ENCODE data around the gene NUP93. TPM values are rescaled to one million over a fixed set of nuclear protein-coding genes. Genes with fewer than 3 reads are reported as not detected.

The NUP93 gene
- total and polyA plus RNA-seq, 9 of the 15 experiments (the other 6 are each of a cell fraction or from before 2014, with no cell fraction given) = 92.0 to 162 (median 121) TPM

- TF ChIP-seq, protein P1, sequence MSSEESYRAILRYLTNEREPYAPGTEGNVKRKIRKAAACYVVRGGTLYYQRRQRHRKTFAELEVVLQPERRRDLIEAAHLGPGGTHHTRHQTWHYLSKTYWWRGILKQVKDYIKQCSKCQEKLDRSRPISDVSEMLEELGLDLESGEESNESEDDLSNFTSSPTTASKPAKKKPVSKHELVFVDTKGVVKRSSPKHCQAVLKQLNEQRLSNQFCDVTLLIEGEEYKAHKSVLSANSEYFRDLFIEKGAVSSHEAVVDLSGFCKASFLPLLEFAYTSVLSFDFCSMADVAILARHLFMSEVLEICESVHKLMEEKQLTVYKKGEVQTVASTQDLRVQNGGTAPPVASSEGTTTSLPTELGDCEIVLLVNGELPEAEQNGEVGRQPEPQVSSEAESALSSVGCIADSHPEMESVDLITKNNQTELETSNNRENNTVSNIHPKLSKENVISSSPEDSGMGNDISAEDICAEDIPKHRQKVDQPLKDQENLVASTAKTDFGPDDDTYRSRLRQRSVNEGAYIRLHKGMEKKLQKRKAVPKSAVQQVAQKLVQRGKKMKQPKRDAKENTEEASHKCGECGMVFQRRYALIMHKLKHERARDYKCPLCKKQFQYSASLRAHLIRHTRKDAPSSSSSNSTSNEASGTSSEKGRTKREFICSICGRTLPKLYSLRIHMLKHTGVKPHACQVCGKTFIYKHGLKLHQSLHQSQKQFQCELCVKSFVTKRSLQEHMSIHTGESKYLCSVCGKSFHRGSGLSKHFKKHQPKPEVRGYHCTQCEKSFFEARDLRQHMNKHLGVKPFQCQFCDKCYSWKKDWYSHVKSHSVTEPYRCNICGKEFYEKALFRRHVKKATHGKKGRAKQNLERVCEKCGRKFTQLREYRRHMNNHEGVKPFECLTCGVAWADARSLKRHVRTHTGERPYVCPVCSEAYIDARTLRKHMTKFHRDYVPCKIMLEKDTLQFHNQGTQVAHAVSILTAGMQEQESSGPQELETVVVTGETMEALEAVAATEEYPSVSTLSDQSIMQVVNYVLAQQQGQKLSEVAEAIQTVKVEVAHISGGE (CRISPR knock-in tag; IDR thresholded peaks at IDR 0.05) = no peak
- TF ChIP-seq HOXB6 (CRISPR knock-in tag; IDR thresholded peaks at IDR 0.05; ENCODE audit: borderline replicate concordance) (no peak), RAD21 (CRISPR knock-in tag; conservative IDR thresholded peaks at IDR 0.05 in 1 of 2, IDR thresholded peaks at IDR 0.05 in 1 of 2) (peak in 1 of 2 experiments; percentile 27; a peak in 1 of 4 replicates)
Measured at GRCh38 chr16:56851671-56852400, 121.9 kb downstream of the NUP93 start (continued).

DNA sequence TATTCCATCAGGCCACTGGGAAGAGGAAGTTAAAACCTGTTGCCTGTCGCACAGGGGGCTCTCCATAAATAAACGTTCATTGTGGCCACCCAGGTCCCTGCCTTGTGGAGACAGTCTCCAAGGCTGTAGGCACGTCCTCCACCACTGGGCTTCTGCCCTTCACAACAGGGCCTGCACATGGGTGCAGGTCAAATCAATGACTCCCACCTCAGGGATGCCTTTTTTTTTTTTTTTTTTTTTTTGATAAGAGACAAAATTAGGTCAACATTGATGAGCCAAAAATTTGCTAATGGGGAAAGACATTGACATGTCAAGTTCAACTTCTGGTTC is 122.4 kb downstream of the NUP93 start:
- no peaks in the 10 kb centered on the region for H3K36me3 ChIP-seq (ENCODE audit: control insufficient read depth, insufficient read depth, low read length)
- WGBS (ENCODE audit: insufficient coverage, low coverage, missing lambda C conversion rate) = 32% methylated on average over 3 of the region's 3 CpGs
- no peak for ATAC-seq
- no peaks in the 10 kb centered on the region for H3K79me2 ChIP-seq (ENCODE audit: control insufficient read depth, insufficient read depth, low read length)
- no peak overlapping the region for H3K4me3 ChIP-seq
- H3K9me1 ChIP-seq (ENCODE audit: control insufficient read depth, insufficient read depth, low read length) = no peaks in the 10 kb centered on the region
- H3K4me1 ChIP-seq (replicated peaks in 1 of 2; ENCODE audit: control insufficient read depth in 2 of 2, insufficient read depth in 2 of 2, low read length in 2 of 2) = no peaks in the 10 kb centered on the region; a peak in 2 of 5 replicates
- CTCF ChIA-PET (ENCODE audit: low intra/inter-chr PET ratio) = interaction anchor here (0.6 kb wide), 2 partner anchors 12 to 1081 kb away, joined by 3 to 4 read pairs; no protein-coding TSS in a partner anchor
- H3K27ac ChIP-seq (ENCODE audit: extremely low read depth, low read depth, low read length) = no peak overlapping the region
- no peak for FAIRE-seq
- no peak overlapping the region; the same call in 1 of the 2 replicates for H2AFZ ChIP-seq (ENCODE audit: low read depth, low read length)
- intact Hi-C loops (cut with micrococcal nuclease) (no loop called here), in situ Hi-C loops (cut with MboI) (no loop called here)
- H3K9ac ChIP-seq (ENCODE audit: insufficient read depth in 1 of 2, low read depth in 2 of 2, low read length in 2 of 2) = no peak overlapping the region; a peak in 1 of 4 replicates
- POLR2A ChIA-PET = interaction anchor here (0.6 to 0.9 kb wide), 3 partner anchors 10 to 240 kb away, joined by 3 read pairs; no protein-coding TSS in a partner anchor
- no TSS peak for BruUV-seq (replicated peaks)
- H3K4me2 ChIP-seq (ENCODE audit: insufficient read depth, low read length) = no peak overlapping the region
- H3K27me3 ChIP-seq (ENCODE audit: control insufficient read depth in 2 of 2, insufficient read depth in 2 of 2, low read length in 2 of 2) = peaks cover 0 to 5% of the 10 kb centered on the region in 2 experiments; a peak in 1 of 5 replicates
- no peaks in the 10 kb centered on the region for H3K9me3 ChIP-seq (replicated peaks; ENCODE audit: control insufficient read depth, insufficient read depth, low read depth, low read length)
- DNase-seq (ENCODE audit: extremely low read depth in 1 of 4, low spot score in 3 of 4) = no peak
- TF ChIP-seq ESRRB (CRISPR knock-in tag; IDR thresholded peaks at IDR 0.05; ENCODE audit: borderline replicate concordance) = no peak
- TF ChIP-seq, protein P2, sequence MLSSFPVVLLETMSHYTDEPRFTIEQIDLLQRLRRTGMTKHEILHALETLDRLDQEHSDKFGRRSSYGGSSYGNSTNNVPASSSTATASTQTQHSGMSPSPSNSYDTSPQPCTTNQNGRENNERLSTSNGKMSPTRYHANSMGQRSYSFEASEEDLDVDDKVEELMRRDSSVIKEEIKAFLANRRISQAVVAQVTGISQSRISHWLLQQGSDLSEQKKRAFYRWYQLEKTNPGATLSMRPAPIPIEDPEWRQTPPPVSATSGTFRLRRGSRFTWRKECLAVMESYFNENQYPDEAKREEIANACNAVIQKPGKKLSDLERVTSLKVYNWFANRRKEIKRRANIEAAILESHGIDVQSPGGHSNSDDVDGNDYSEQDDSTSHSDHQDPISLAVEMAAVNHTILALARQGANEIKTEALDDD (IDR thresholded peaks at IDR 0.05) = no peak
- TF ChIP-seq MCM5 (IDR thresholded peaks at IDR 0.05; ENCODE audit: low read depth) = no peak
- TF ChIP-seq PTTG1 (tag; IDR thresholded peaks at IDR 0.05; ENCODE audit: low read depth) = no peak
- TF ChIP-seq ZNF133 (CRISPR knock-in tag; IDR thresholded peaks at IDR 0.05) = no peak
- TF ChIP-seq SNIP1 (IDR thresholded peaks at IDR 0.05; ENCODE audit: low read depth) = no peak
- TF ChIP-seq SIN3A (IDR thresholded peaks at IDR 0.05; ENCODE audit: borderline replicate concordance in 2 of 2, control insufficient read depth in 1 of 2, low read depth in 2 of 2, low read length in 2 of 2) = no peak
- H4K20me1 ChIP-seq (replicated peaks; ENCODE audit: control insufficient read depth, insufficient read depth, low read length) = no peaks in the 10 kb centered on the region

Measured in K562 (cell line).